SH-SY5Y (cell line): ENCODE measurements around the gene B3GNT4.

ENCODE experiments used
- GATA2 ChIP-seq: IDR thresholded peaks from 2 replicates; pipeline ENCODE4 v1.6.1; 2011; ENCODE audit warnings: mild to moderate bottlenecking, low read depth, low read length
- GATA3 ChIP-seq: IDR thresholded peaks from 2 replicates; pipeline ENCODE4 v1.6.1; 2011; ENCODE audit warnings: low read depth, mild to moderate bottlenecking, low read length, moderate library complexity

DNA sequence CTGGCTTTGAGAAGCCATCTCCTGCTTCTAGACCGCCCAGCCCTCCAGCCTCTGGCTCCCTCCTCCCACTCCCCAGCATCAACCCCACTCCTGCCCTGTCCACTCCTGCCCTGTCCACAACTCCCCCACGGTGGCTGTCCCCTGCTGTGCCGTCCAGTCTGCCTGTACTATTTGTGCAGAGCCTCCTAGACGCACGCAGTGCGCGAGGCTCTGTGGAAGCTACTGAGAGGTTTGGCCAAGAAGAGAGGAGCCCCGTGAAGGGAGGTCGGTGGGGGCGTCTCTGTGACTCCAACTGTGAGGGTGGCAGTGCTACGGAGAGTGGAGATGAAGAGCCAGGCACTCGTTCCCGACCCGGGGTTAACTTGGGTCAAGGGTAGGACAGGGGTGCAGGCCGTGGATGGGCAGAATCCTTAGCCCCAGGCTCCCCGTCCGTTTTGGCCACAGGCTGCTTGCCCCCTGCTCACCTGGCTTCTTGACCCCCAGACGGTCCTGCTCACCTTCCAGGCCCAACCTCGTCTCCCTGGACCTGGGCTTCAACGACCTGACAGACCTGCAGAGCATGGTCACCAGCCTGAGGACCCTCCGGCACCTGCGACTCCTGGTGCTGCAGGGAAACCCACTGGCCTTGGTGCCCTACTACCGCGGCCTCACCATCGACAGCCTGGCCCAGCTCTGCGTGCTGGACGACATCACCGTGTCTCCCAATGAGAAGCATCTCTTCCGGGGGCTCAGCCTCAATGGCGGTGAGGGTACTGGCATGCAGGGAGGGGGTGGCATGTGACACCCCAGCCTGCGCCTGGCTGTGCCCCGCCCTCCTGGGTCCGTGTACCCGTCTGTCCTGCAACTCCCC lies 13.7 kb upstream of the B3GNT4 start:
- TF ChIP-seq GATA2 (no peak), GATA3 (no peak)
